ENCODE results near the gene LGALS1.

DNA sequence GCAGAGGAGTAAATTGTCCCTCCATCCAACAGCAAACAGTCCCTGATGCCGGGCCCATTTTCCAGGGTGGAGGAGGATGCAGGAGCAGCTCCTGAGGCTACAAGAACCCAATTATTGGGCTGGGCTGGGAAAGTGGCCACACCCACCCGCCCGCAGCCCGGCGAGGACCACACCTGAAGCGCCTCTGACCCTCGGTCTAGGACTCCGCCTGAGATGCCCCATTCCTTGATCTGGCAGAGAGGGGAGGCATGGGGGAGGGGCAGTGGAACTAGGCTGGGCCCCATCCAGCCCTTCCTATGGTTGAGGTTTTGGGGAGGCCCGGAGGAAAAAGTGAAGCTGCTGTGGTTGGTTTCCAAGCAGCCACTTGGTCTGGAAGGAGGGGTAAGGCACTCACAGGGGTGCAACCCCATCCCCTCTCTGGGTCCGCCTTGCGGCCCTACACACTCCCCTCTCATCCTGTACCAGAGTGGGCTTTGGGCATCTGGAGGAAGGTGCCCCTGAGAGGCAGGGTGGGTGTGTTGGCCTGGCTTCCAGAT is 2.4 kb upstream of the LGALS1 start:
- TF ChIP-seq, protein P1, sequence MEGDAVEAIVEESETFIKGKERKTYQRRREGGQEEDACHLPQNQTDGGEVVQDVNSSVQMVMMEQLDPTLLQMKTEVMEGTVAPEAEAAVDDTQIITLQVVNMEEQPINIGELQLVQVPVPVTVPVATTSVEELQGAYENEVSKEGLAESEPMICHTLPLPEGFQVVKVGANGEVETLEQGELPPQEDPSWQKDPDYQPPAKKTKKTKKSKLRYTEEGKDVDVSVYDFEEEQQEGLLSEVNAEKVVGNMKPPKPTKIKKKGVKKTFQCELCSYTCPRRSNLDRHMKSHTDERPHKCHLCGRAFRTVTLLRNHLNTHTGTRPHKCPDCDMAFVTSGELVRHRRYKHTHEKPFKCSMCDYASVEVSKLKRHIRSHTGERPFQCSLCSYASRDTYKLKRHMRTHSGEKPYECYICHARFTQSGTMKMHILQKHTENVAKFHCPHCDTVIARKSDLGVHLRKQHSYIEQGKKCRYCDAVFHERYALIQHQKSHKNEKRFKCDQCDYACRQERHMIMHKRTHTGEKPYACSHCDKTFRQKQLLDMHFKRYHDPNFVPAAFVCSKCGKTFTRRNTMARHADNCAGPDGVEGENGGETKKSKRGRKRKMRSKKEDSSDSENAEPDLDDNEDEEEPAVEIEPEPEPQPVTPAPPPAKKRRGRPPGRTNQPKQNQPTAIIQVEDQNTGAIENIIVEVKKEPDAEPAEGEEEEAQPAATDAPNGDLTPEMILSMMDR (IDR thresholded peaks at IDR 0.05 in 2 of 3, conservative IDR thresholded peaks at IDR 0.05 in 1 of 3; ENCODE audit: borderline replicate concordance in 1 of 3, insufficient read depth in 1 of 3, low read depth in 2 of 3, low read length in 2 of 3): no peak
- no peak for TF ChIP-seq ELF1 (IDR thresholded peaks at IDR 0.05; ENCODE audit: borderline replicate concordance, low read depth)
- TF ChIP-seq EZH2phosphoT487 (IDR thresholded peaks at IDR 0.05; ENCODE audit: borderline replicate concordance): no peak
- TF ChIP-seq, protein P2, sequence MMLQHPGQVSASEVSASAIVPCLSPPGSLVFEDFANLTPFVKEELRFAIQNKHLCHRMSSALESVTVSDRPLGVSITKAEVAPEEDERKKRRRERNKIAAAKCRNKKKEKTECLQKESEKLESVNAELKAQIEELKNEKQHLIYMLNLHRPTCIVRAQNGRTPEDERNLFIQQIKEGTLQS (IDR thresholded peaks at IDR 0.05): no peak
- no peak for TF ChIP-seq EZH2 (IDR thresholded peaks at IDR 0.05)
- no peak for TF ChIP-seq POLR2A (IDR thresholded peaks at IDR 0.05; ENCODE audit: borderline replicate concordance, extremely low read depth, insufficient read depth, insufficient read length)
- TF ChIP-seq FOSL1 (IDR thresholded peaks at IDR 0.05; ENCODE audit: low read depth): no peak

Measured in HCT116 (cell line).